GM12875 (cell line): Measurements from ENCODE around the gene BAD.

Source experiments
- H3K4me3 ChIP-seq: one replicate; pipeline ENCODE4 v1.5.1; 2011; ENCODE audit warnings: low read depth, low read length, control low read depth
- TF ChIP-seq, protein P1 (sequence below): IDR thresholded peaks from 2 replicates; pipeline ENCODE4 v1.5.1; 2011; ENCODE audit warnings: low read depth, mild to moderate bottlenecking, control low read depth, inconsistent platforms, low read length, moderate library complexity, borderline replicate concordance; ENCODE audit not compliant: insufficient read depth

Gene BAD

GRCh38 chr11:64252003-64252872 lies 32.2 kb downstream of the BAD start:
- TF ChIP-seq, protein P1, sequence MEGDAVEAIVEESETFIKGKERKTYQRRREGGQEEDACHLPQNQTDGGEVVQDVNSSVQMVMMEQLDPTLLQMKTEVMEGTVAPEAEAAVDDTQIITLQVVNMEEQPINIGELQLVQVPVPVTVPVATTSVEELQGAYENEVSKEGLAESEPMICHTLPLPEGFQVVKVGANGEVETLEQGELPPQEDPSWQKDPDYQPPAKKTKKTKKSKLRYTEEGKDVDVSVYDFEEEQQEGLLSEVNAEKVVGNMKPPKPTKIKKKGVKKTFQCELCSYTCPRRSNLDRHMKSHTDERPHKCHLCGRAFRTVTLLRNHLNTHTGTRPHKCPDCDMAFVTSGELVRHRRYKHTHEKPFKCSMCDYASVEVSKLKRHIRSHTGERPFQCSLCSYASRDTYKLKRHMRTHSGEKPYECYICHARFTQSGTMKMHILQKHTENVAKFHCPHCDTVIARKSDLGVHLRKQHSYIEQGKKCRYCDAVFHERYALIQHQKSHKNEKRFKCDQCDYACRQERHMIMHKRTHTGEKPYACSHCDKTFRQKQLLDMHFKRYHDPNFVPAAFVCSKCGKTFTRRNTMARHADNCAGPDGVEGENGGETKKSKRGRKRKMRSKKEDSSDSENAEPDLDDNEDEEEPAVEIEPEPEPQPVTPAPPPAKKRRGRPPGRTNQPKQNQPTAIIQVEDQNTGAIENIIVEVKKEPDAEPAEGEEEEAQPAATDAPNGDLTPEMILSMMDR, result peak; percentile 53
- peak overlapping the region; percentile 77 for H3K4me3 ChIP-seq

GRCh38 chr11:64251753-64252002 lies 32.8 kb downstream of the BAD start:
- TF ChIP-seq, protein P1, result no peak
- peak overlapping the region; percentile 77 for H3K4me3 ChIP-seq

DNA sequence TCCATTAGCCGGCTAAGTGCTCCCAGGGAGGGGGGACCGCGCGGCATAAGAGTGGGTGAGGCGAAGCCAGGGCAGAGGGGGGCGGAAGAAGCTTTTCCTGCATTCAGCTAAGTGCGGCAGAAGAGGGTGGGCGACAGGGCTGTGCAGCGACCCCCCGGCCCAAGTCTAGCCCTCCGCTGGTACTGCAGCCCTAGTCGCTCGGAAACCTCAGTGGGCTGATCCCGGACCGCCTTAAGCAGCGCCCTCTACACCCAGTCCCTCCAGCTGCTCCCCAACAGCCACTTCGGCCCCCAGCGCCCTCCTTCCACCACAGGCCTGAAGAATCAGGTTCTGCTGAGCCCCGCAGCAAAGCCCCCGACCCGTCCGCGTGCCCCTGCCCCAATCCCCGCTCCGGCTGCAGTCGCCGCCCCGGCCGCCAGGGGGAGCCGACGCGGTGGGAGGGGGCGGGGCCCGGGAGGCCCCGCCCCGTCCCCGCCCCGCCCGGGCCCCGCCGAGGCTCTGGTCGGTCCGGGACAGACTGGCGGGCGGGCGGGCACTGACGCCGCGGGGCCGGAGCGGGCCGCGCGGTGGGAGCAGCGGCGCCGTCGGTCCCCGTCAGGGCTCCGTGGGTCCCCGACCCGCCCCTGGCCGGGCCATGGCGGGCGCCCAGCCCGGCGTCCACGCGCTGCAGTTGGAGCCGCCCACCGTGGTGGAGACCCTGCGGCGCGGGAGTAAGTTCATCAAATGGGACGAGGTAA lies 33.3 kb downstream of the BAD start, which contains the start of gene PLCB3:
Gene PLCB3 (plus strand): TSS at position 515 of the 737 bp plus-strand sequence. CDS start 120 bp downstream, at position 635.
- H3K4me3 ChIP-seq, result peak within 1 kb of the TSS; percentile 77
- TF ChIP-seq, protein P1, result peak; percentile 79

- TF ChIP-seq, protein P1, result no peak
- peak overlapping the region; percentile 42 for H3K4me3 ChIP-seq
Observed at GRCh38 chr11:64250415-64251015, 34.0 kb downstream of the BAD start.

DNA sequence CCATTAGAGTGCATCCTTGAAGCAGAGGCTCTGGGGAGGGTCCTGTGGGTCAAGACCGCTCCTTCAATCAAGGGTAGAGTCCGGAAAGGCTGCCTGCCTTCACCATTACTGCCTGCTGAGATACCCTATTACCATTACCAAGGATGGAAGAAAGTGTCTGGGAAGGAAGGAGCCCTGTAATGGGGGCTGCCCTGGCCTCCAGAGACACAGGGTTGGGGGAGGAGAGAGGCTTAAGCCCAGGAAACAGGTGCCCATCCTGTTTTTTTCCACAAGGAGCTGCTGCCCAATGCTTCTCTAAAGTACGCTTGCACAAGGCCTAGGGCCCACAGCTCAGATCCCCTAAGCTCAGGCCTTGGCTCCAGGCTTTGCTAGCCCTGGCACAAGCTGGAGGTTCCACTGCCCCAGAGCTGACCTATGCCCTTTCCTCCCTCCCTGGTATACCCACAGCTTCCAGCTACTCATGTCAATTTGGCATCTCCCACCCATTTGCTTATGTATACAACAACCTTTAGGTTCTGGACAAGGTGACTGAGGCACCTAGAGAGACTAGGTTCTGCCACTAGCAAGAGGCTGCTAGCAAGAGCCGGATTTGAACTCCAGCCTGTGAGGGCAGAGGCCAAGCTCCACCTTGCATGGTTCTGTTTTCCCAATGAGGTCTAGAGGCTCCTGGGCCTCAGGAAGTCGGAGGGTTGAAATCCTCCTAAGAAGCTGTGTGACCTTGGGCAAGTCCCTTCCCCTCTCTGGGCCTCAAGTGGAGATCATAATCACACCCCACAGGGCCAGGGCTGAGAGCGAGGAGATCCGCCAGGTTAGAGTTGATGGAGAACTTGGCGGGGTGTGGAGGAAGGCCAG lies 34.7 kb downstream of the BAD start:
- TF ChIP-seq, protein P1, result no peak
- H3K4me3 ChIP-seq, result no peak overlapping the region

DNA sequence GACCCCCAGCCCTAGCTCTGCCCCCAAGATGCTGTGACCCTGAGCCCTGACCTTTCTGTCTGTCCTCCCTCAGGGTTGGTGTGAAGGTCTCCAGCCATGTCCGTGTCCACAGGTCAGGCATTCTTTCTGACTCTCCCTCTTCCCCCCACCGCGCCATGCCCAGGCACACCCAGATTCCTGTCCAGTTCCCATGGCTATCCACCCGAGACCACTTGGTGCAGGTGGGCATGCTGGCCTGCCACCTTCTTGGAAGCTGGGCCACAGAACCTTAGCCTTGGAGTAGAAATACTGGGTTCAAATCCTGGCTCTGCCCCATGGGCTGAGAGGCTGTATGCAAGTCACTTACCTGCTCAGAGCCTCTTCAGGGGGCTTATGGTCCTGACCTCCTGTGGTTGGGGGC lies 35.4 kb downstream of the BAD start:
- TF ChIP-seq, protein P1, result no peak
- no peak overlapping the region for H3K4me3 ChIP-seq
